Left cardiac atrium (tissue), 4 donors: Measurements from ENCODE around the gene NLRP9. TPM values are rescaled to one million over a fixed set of nuclear protein-coding genes. Genes with fewer than 3 reads are reported as not detected.

ENCODE experiments used
- ATAC-seq, 2 donors: fragments of 200-7000 bp; cut with Tn5 transposase; one replicate each; pipeline ENCODE4 v1.9.1; 2020; ENCODE audit warnings: mild to moderate bottlenecking in 2 of 2, moderate library complexity in 2 of 2
- DNase-seq: peaks from one replicate; pipeline ENCODE4 v3.0.0-alpha.2; 2020
- intact Hi-C, 2 donors: fragments of 100-400 bp; cut with DNase I; formaldehyde crosslinking; loops; one replicate each; pipeline versions ENCODE4 v1.14.1 to v1.15.1; 2022 to 2023
- total RNA-seq, 2 donors: library from RNA; stranded (reverse); fragmentation: NEBNext Ultra II Directional; extraction: Animal tissue kit (Norgen Biotek cat#: 25700); gene quantifications; one replicate each; pipeline ENCODE4 v1.2.1, GENCODE V29; 2021
- donor health status: DM: no; HTN: yes; CAD: no.
- donor health status: DM: no; HTN: yes; CAD: no; lungs with severe emphysema.
- donor health status: DM: yes; HTN: yes; CAD: no.
- donor health status: Dilated cardiomyopathy.

NLRP9 gene
- total RNA-seq, 2 donors from 2014 or later: not detected

DNA sequence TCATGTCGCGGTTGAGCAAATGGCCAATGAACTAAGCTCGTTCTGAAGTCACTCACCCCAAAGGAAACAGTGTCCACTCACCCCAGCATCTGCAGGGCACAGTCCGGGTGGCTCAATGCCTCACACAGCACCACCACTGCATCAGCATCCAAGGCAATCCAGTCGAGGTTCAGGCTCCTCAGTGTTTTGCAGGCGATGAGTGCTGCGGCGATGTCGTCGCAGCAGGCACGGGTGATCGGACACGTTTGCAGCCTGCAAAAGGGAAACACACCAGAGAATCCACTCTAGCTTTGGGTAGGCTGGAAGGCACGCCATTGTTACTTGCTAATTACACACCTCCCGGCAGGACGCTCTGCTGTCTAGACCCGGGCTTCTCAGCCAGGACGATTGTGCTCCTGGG is 26.5 kb downstream of the NLRP9 start:
- no peak for DNase-seq
- ATAC-seq: no peak
- intact Hi-C loops: no loop called here

DNA sequence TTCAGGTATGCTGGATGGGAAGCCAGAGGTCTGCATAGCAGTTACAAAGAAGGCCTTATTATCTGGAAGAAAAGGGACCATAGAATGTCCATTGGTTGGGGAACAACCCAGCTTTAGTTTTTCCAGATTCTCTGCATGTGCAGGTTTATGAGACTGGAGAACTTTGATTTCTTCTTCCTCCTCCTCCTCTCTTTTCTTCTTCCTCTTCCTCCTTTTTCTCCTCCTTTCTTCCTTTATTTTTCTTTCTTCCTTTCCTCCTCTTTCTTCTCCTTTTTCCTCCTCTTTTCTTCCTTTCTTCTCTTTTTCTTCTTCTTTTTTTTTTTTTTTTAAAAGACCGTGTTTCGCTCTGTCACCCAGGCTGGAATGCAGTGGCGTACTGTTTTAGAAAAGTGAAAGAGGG is 32.2 kb downstream of the NLRP9 start:
- DNase-seq: no peak
- no peak for ATAC-seq
- intact Hi-C loops: no loop called here

DNA sequence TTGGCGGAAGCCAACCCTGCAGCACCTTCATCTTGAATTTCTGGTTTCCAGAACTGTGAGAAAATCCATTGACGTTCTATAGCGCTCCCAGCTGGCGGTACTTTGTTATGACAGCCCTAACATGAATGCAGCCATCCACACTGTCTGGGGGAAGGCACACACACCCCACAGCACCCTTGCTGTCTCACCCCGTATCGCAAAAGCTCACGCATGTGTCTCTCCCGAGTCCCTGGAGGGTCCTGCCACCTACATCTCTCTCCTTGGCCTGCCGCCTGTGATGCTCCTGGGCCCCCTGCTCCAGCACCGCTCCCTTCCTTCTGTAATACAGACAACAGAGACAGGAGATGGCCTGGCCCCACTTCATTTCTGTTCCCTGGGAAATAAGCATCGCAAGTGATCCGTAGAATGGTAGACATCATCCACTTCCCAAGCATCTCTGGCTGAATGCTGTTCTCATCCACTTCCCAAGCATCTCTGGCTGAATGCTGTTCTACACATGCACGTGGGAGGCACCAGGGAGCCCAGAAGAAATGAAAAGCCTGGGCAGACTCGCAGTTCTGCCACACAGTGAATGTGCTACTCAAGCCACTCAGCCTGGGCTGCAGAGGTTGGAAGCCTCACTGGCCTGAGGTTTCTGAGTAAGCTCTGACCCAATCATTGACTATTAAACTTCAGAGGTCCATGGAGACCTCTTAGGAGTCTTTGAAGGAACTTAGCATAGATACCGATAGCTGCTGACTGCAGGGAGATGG is 33.5 kb downstream of the NLRP9 start:
- intact Hi-C loops: no loop called here
- no peak for DNase-seq
- ATAC-seq: no peak

DNA sequence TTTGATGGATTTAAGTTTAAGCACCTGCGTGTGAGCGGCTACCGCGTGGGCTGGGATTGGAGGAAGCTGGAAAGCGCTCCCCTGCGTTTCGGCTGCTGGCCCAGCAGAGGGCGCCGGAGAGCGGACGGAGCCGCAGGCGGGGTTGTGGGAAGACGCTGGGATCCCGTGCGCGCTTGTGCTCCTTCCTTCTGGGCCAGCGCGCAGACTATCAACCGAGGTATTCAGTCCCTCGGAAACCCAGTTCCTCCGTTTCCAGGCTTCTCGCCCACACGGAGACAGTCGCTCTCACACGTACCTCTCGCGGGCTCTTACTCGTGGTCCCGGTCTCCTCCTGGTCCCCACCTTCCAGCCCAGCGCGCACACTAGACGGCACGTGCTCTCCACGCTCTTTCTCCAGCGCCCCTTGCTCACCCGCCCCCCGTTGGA is 34.4 kb downstream of the NLRP9 start:
- ATAC-seq (peak; percentile 57 to 64), DNase-seq (peak; percentile 55)
- intact Hi-C loops: no loop called here

DNA sequence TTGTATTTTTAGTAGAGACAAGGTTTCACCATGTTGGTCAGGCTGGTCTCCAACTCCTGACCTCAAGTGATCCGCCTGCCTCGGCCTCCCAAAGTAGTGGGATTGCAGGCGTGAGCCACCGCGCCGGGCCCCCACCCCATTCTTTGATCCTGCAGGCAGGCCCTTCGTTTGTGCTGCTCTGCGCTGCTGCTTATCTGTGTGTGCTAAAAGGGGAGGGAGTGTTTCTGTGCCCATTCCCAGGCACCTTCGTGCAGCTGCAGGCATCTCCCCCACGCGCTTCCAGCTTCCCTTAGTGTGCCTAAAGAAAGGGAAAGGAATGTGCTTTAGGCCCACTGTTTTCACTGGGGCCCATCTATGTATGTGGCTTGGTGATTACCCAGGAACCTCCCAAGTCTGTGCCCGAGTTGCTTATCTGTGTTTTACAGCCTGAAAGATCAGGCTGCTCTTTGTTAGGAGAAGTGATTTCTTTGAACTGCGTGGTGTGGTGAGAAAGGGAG is 36.0 kb downstream of the NLRP9 start:
- intact Hi-C loops: no loop called here
- no peak for DNase-seq
- no peak for ATAC-seq

DNA sequence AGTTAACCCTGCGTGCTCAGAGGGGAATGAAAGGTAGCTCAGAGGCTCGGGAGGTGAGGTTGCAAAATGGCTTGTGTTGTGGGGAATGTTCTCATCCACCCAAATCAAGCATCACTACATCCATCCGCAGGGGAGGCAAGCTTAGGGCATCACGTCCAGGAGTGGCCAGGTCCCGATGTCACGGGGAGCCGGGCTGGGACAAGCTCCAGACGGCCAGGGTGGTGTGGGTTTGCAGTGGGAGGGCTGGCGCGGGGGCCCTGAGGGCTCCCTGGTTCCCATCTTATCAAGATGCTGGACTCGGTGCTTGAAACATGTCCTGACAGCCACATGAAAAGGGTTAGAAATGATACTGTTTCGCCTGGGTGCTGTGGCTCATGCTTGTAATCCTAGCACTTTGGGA is 37.4 kb downstream of the NLRP9 start:
- no peak for DNase-seq

DNA sequence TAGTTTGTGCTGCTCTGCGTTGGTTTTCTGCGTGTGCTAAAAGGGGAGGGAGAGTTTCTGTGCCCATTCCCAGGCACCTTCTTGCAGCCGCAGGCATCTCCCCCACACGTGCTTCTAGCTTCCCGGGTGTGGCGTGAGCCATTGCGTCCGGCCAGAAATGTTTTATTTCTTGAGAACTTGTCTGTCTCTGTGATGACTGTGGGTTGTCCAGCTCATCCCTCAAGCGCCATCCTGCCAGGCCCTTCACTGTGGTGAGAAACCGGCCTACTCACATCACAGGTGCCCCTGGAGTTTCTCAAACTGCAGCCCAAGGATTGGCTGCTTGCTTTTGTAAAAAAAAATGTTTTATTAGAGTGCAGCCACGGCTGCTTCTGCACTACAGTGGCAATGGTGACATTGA is 39.0 kb downstream of the NLRP9 start:
- ATAC-seq (no peak), DNase-seq (no peak)
- intact Hi-C loops: no loop called here

More for the DNA sequence above, 37.4 kb downstream of the NLRP9 start:
- intact Hi-C loops: no loop called here
- ATAC-seq: no peak

DNA sequence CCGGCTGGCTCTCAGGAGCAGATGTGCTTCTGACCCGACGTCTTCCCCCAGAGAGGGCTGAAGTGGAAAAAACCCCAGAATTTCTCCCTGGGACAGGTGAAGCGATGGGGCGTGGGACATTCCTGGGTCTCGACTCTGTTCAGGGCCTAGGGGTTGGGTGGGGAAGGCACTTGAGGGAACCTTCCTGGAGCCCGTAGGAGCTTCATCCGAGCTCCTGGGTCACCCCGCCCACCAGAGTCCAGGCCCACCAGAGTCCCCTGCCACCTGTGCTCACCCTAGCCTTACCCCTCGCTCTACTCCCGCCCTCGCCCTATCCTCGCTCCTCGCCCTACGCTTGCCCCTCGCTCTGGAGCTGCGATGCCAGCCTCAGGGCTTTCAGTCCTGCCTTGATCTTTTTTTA is 39.9 kb downstream of the NLRP9 start:
- no peak for ATAC-seq
- DNase-seq: no peak
- intact Hi-C loops: no loop called here

DNA sequence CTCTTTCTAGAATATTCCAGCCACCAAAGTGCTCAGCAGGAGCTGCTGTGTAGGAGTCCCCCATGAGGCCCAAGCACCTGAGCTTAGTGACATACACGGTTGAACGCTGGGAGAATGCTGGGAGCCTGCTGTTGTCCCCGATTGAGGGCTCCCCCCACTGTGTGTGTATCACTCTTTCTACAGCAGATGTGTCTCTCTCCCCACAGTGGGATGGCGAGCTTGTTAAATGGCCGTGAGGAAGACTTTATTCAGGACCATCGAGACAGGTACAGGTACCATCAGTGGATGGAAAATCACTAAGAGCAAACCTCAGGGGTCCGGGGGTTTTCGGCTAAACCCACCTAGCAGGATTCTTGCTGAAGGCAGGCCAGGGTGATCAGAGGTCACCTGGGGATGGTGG is 40.5 kb downstream of the NLRP9 start:
- ATAC-seq (no peak), DNase-seq (no peak)
- intact Hi-C loops: no loop called here

DNA sequence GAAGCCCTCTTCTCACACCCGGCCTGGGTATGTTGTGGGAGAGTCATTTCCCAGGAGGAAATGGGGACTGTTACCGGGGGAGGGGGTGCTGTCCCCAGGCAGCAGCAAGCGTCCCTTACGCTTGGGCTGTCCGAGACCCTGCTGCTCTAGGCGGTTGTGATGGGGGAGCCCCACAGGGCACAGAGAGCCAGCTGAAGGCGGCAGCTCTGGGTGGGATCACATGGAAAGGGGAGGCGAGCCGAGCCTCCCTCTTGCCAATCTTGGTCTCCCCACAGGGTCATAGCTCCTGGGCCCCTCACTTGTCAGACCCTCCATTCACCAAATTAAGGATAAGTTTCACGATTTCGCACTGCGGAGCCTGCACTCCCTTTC is 41.1 kb downstream of the NLRP9 start:
- ATAC-seq (no peak), DNase-seq (no peak)
- intact Hi-C loops: no loop called here

DNA sequence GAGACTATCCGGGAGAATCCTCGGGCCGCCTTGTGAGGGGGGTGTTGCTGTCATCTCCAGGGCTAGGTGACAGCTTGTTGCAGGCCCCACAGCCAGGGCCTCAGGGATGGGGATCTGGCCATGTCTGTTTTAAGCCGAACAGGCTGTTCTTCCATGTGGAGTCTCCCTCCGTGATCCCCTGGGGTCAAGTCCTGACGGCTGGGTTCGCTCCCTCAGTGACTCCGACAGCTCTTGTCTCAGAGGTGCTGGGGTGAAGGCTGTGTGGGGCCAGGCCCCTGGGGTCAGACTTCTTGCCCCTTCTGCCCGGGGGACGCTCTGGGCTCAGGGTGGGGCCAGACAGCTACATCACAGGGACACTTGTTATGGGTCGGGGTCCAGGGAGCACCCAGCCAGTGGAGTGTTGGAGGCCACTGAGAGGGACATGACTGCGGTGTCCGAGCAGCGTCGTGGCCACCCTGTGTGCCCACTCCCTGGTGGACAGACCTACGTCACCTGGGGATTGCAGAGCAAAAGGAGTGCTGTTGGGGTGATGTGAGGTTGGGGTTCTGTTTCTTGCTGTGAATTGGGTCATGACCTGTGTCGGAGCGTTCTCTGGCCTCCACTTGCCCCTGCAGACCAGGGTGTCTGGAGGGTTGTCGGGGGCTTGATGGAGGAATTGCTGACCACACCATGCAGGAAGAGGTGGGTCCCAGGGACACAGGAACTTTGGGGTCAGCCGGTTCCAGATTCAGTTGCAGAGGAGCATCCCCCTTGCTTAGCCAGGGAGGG is 41.7 kb downstream of the NLRP9 start:
- intact Hi-C loops: no loop called here
- ATAC-seq (no peak), DNase-seq (no peak)

DNA sequence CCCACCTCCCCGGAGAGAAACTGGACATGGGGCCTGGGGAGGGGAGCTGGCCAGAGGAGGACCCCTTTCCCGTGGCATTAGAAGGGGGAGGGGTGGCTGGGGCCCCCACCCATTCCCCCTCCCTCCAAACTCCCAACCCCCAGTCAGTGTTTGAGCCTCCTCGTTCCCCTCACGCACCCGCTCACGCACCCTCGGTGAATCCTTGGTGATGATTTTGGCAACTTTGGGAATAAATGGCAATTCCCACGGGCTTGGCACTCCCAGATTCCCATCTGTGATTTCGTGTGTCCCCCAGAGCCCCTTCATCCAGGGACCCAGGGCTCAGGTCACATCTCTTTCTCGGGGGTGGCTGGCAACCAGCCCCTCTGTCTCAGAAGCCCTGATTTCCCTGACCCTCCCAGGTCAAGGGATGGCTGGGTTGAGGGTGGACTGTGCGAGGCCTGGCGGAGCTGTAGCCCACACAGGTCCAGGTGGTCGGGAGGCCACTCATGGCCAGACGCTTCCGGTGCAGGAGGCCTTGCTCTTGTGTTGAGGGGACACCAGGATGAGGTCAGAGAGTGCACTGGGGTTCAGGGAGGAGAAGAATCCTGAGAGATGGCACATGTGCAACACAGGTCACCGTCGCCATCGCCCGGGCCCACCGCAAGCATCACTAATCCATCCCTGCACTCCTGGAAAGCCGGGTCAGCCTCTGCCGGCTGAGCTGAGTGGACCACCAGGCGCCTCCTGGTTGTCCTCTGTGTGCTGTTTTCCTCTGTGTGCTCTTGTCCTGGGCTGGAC is 42.5 kb downstream of the NLRP9 start:
- ATAC-seq (no peak), DNase-seq (no peak)
- intact Hi-C loops: no loop called here

DNA sequence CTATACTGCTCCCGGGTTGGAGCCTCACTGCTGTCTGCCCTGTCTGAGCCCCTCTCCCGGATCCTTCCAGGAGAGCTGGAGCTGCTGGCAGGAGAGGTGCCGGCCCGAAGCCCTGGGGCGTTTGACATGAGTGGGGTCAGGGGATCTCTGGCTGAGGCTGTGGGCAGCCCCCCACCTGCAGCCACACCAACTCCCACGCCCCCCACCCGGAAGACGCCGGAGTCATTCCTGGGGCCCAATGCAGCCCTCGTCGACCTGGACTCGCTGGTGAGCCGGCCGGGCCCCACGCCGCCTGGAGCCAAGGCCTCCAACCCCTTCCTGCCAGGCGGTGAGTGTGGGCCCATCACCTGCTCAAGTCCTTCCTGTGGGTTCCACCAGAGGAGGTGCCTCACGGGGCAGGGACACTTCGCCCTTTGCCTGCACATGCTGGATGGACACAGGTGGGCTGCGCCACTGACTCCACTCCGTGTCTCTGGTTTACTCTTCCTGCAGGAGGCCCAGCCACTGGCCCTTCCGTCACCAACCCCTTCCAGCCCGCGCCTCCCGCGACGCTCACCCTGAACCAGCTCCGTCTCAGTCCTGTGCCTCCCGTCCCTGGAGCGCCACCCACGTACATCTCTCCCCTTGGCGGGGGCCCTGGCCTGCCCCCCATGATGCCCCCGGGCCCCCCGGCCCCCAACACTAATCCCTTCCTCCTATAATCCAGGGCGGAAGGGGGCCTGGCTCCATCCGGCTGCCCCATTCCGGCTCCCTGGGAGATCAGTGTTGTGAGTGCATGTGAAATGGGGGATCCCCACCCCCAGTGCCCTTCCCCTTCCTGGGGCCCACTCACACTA is 43.3 kb downstream of the NLRP9 start:
- intact Hi-C loops: no loop called here
- no peak for ATAC-seq
- no peak for DNase-seq

DNA sequence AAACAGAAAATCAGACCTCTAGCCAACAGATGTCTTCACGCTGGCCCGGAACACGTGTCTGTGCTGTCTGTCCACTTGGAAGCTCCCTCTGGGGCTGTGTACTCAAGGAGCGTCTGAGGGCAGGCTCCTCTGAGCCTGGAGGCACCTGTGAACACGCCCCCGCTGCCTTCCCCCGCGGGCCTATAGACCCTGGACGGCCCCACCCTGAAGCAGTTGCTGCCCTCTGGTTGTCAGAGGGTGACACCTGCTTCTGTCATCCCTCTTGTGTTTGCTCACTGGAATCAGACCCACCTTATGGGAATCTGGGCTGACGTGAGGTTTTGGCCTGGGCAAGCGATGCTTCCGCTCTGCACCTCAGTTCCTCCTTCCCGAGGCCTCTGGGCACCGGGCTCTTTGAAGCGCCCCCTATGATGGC is 44.0 kb downstream of the NLRP9 start:
- DNase-seq (no peak), ATAC-seq (no peak)
- intact Hi-C loops: no loop called here

DNA sequence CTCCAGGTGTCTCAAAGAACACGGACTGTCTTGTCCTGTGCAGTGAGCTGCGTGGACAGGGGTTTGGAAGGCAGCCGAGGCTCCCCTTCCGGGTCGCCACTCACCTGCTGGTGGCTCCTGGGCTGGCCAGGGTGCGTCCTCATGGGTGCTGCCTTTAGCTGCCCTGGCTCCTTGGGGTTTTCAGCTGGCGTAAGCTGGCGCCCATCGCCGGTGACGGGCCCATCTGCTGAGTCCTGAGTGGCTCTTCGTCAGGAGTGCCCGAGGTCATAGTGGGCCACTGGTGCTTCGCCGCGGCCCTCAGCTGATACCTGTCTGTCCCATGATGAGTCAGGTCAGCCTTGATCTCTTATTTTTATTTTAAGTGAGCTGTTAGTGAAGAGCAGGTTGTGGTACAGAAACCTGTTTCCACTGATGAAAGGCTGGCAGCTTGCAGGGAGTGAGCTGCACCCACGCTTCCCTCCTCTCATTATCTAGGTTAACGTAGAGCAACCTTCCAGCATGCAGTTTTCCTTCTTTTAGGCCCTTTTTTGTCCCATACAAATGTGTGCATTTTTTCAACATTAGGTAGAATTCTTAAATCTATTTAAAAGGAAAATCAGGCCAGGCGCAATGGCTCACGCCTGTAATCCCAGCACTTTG is 44.7 kb downstream of the NLRP9 start:
- peak; percentile 10 for DNase-seq
- intact Hi-C loops: no loop called here
- no peak for ATAC-seq

DNA sequence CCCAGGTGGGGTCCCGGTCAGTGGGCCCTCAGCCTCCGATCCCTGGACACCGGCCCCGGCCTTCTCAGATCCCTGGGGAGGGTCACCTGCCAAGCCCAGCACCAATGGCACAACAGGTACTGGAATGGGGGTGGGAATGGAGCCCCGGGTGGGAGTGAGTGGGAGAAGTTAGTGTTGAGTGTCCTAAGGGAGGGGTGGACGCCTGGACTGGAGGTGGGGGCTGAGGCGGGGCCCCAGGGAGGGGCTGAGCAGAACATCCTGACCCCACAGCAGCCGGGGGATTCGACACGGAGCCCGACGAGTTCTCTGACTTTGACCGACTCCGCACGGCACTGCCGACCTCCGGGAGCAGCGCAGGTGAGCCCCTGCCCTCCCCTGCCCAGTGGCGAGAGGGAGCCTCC is 45.5 kb downstream of the NLRP9 start:
- ATAC-seq: no peak
- intact Hi-C loops: no loop called here
- peak; percentile 12 for DNase-seq

DNA sequence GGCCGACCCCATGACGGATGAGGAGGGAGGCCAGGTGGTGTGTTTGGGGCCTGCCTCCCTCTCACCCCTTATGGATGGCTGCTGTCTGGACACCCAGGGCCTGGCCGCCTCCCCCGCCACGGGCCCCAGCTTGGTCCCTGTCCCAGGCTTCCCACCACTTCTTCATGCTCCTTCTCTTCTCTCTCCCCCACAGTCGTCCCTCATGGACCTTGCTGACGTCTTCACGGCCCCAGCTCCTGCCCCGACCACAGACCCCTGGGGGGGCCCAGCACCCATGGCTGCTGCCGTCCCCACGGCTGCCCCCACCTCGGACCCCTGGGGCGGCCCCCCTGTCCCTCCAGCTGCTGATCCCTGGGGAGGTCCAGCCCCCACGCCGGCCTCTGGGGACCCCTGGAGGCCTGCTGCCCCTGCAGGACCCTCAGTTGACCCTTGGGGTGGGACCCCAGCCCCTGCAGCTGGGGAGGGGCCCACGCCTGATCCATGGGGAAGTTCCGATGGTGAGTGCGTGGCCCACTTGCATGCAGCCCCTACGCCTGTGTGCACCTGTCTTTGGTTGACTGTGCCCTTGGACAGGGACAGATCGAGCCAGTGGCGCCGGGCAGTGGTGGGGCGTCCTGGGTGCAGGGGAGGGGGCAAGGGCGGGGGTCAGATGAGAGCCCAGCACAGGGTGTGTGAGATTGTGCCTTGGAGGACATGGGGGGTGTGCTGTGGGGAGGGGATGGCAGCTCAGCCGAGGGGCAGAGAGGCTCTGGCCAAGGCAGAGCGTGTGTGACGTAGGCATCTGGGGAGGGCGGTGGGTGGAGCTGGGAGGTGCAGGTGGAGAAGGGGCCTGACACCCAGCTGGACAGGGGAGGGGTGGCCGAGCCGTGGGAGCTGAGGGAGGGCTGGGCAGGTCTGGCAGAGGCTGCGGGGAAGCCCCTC is 46.4 kb downstream of the NLRP9 start:
- DNase-seq (peak; percentile 20), ATAC-seq (no peak)
- intact Hi-C loops: no loop called here
